ENCODE measurements around the gene MED25. TPM values are rescaled to one million over a fixed set of nuclear protein-coding genes. Genes with fewer than 3 reads are reported as not detected.

Gene MED25
- total and polyA plus RNA-seq, 9 of the 15 experiments (the other 6 are each of a cell fraction or from before 2014, with no cell fraction given), result 4.1 to 93.9 (median 19.3) TPM

- TF ChIP-seq CREB5 (CRISPR knock-in tag; IDR thresholded peaks at IDR 0.05), result no peak
- TF ChIP-seq DEAF1 (CRISPR knock-in tag; IDR thresholded peaks at IDR 0.05), result no peak
- no peak for TF ChIP-seq MEF2A (IDR thresholded peaks at IDR 0.05; ENCODE audit: control insufficient read depth, low read depth, low read length)
- TF ChIP-seq TBP (optimal IDR thresholded peaks at IDR 0.05; ENCODE audit: low read depth, low read length), result no peak
- TF ChIP-seq CHAMP1 (IDR thresholded peaks at IDR 0.05), result no peak
- no peak for TF ChIP-seq PTRF (tag; IDR thresholded peaks at IDR 0.05)
- TF ChIP-seq ESRRA (IDR thresholded peaks at IDR 0.05; ENCODE audit: borderline replicate concordance, low read depth), result no peak
- TF ChIP-seq UBTF (IDR thresholded peaks at IDR 0.05; ENCODE audit: borderline replicate concordance in 1 of 2, low read depth in 2 of 2, low read length in 2 of 2), result no peak
- TF ChIP-seq BRCA1 (IDR thresholded peaks at IDR 0.05), result no peak
- TF ChIP-seq BRCA1 (CRISPR knock-in tag; IDR thresholded peaks at IDR 0.05), result no peak
- TF ChIP-seq TAF15 (IDR thresholded peaks at IDR 0.05; ENCODE audit: low read depth, low read length), result 0 out of 2 replicates have a peak, but pooled peaks have one; percentile 19
- TF ChIP-seq ZNF780A (CRISPR knock-in tag; IDR thresholded peaks at IDR 0.05), result no peak
- TF ChIP-seq ZNF165 (CRISPR knock-in tag; IDR thresholded peaks at IDR 0.05; ENCODE audit: borderline replicate concordance), result no peak
- TF ChIP-seq NONO (IDR thresholded peaks at IDR 0.05; ENCODE audit: low read depth in 2 of 2, low read length in 1 of 2), result no peak
- no peak for TF ChIP-seq SIN3B (IDR thresholded peaks at IDR 0.05; ENCODE audit: low read depth)
- no peak for TF ChIP-seq BCOR (IDR thresholded peaks at IDR 0.05)
- no peak for TF ChIP-seq ZNF277 (CRISPR knock-in tag; IDR thresholded peaks at IDR 0.05; ENCODE audit: borderline replicate concordance)
Observed at GRCh38 chr19:49858088-49858985, 40.2 kb downstream of the MED25 start (continued).

Measured in K562 (cell line).